ENCODE results near the gene BACH2. TPM values are rescaled to one million over a fixed set of nuclear protein-coding genes. Genes with fewer than 3 reads are reported as not detected.
"Not testable (repeated sequence)": the region's sequence is repeated elsewhere in the genome, so short reads cannot be mapped to it uniquely, and the experiment has no call there.

BACH2 gene
- total RNA-seq, 8 experiments from 2014 or later, result 0.25 to 34.3 (median 19.4) TPM

DNA sequence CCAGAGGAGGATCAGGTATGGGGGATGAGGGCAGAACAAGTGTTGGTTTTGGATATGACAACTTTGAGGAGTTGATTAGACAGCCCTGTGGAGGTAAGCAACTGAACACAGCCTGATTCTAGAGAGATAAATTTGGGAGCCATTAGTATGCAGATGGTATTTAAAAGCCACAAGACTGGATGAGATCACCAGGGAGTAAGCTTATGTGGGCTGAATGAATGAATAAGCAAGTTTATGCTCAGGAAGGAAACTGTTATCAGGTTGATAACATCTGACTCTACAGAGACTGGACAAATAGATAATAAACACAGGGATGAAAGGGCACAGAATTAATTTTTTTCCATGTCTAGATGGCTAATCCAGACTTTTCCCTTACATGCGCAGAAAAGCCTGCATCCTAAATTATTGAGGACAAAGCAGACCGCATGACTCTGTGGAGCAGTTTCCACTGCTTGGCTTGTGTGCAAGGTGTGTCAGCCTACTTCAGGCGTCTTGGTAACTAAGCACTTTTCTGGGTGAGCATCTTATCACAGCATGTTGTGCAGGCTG lies 251.7 kb downstream of the BACH2 start:
- peak; percentile 66 to 99 (median 84) for ATAC-seq (replicated peaks in 6 of 8)
- WGBS, 10 experiments, result 20 to 100% (median 50%) methylated on average over 1 to 3 of the region's 3 CpGs; no CpG with 5 or more reads in 1 of the 10 experiments
- Histone ChIP-seq H3K4me3 (no peak overlapping the region), H3K27ac (no peak overlapping the region), H3K4me1 (replicated peaks in 1 of 2) (peaks cover 3 to 5% of the 10 kb centered on the region in 2 donors)
- in situ Hi-C loops (cut with MboI; ENCODE audit: low pct_unique_long_range_greater_than_20kb in 2 of 9, low sequenced_read_pairs in 9 of 9, unreplicated experiment in 9 of 9), result no loop called here

DNA sequence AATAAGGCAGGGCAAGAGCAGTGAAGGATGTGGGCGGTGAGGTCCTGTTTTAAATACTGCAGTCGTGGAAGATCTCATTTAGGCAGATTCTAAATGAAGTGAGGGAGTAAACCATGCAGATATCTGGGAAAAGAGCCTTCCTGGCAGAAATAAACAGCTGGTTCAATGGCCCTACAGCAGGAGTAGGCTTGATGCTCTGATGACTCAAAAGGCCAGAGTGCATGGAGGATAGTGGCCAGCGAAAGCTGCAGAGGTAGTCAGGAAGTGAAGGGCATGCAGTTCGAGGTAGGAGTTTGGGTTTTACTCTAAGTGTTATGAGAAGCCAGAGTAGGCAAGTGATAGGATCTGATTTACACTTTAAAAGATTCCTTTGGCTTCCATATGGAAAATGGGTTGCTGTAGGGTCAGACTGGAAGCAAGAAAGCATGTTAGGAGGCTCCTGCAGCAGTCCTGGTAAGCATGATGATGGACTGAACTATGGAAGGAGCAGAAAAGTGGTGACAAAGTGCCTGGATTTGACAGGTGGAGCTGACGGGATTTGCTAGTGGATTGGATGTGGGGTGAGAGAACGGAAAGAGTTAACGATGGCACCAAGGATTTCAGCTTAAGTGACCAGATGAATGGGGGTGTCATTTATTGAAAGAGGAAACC lies 252.3 kb downstream of the BACH2 start:
- peak in 2 of 8 experiments; percentile 15 to 39 for ATAC-seq (replicated peaks in 6 of 8)

GRCh38 chr6:90040931-90041330 lies 255.7 kb downstream of the BACH2 start:
- ATAC-seq (replicated peaks in 6 of 8), result no peak
- H3K4me1 ChIP-seq (replicated peaks in 1 of 2), result peaks cover 3 to 5% of the 10 kb centered on the region in 2 donors
- H3K4me3 ChIP-seq, result no peak overlapping the region
- WGBS, 10 experiments, result 54 to 100% (median 83%) methylated on average over 1 to 4 of the region's 4 CpGs
- in situ Hi-C loops (cut with MboI; ENCODE audit: low pct_unique_long_range_greater_than_20kb in 2 of 9, low sequenced_read_pairs in 9 of 9, unreplicated experiment in 9 of 9), result no loop called here
- H3K27ac ChIP-seq, result no peak overlapping the region

More for the DNA sequence above, 252.3 kb downstream of the BACH2 start:
- H3K4me3 ChIP-seq, result no peak overlapping the region
- no peak overlapping the region for H3K27ac ChIP-seq
- 45 to 97% (median 65%) methylated on average over 1 to 6 of the region's 7 CpGs for WGBS, 10 experiments
- H3K4me1 ChIP-seq (replicated peaks in 1 of 2), result peaks cover 3 to 5% of the 10 kb centered on the region in 2 donors
- in situ Hi-C loops (cut with MboI; ENCODE audit: low pct_unique_long_range_greater_than_20kb in 2 of 9, low sequenced_read_pairs in 9 of 9, unreplicated experiment in 9 of 9), result no loop called here

- 3 to 100% (median 92%) methylated on average over 2 of the region's 2 CpGs for WGBS, 10 experiments
- ATAC-seq (replicated peaks in 6 of 8), result no peak
- no peak overlapping the region for H3K27ac ChIP-seq
- H3K4me3 ChIP-seq, result no peak overlapping the region
- H3K4me1 ChIP-seq (replicated peaks in 1 of 2), result peaks cover under 1 to 7% of the 10 kb centered on the region in 2 donors
- in situ Hi-C loops (cut with MboI; ENCODE audit: low pct_unique_long_range_greater_than_20kb in 2 of 9, low sequenced_read_pairs in 9 of 9, unreplicated experiment in 9 of 9), result no loop called here
Observed at GRCh38 chr6:90039911-90040310, 256.7 kb downstream of the BACH2 start.

- WGBS, 10 experiments, result 61 to 100% (median 93%) methylated on average over 2 to 15 of the region's 18 CpGs
- no peak for ATAC-seq (replicated peaks in 6 of 8)
- peaks cover 5 to 6% of the 10 kb centered on the region in 2 donors for H3K4me1 ChIP-seq (replicated peaks in 1 of 2)
- H3K4me3 ChIP-seq, result no peak overlapping the region
- H3K27ac ChIP-seq, result no peak overlapping the region
- in situ Hi-C loops (cut with MboI; ENCODE audit: low pct_unique_long_range_greater_than_20kb in 2 of 9, low sequenced_read_pairs in 9 of 9, unreplicated experiment in 9 of 9), result no loop called here
Observed at GRCh38 chr6:90038961-90039653, 257.5 kb downstream of the BACH2 start.

DNA sequence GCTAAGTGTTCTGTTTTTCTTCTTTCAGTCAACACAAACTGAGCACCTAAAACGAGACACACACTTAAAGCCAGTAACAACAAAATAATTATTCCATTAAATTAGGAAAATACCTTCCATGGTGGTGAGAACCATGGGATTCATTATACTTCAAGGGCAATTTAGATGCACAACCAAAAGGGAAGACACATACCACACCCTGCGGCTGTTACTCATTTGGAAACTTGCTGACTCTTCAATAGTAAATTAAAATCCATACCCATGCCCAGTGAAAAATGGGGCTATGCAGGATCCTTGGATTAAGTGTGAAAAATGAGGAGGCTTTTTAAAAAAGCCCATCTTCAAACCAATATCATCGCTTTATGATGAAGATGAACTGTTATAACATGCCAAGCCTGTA lies 259.7 kb downstream of the BACH2 start:
- WGBS, 10 experiments, result 13 to 100% (median 66%) methylated on average over 1 to 3 of the region's 3 CpGs
- ATAC-seq (replicated peaks in 6 of 8), result peak in 2 of 8 experiments; percentile 54 to 57
- Histone ChIP-seq H3K4me1 (replicated peaks in 1 of 2) (peaks cover 12 to 14% of the 10 kb centered on the region in 2 donors), H3K4me3 (no peak overlapping the region), H3K27ac (no peak overlapping the region)
- in situ Hi-C loops (cut with MboI; ENCODE audit: low pct_unique_long_range_greater_than_20kb in 2 of 9, low sequenced_read_pairs in 9 of 9, unreplicated experiment in 9 of 9), result no loop called here

DNA sequence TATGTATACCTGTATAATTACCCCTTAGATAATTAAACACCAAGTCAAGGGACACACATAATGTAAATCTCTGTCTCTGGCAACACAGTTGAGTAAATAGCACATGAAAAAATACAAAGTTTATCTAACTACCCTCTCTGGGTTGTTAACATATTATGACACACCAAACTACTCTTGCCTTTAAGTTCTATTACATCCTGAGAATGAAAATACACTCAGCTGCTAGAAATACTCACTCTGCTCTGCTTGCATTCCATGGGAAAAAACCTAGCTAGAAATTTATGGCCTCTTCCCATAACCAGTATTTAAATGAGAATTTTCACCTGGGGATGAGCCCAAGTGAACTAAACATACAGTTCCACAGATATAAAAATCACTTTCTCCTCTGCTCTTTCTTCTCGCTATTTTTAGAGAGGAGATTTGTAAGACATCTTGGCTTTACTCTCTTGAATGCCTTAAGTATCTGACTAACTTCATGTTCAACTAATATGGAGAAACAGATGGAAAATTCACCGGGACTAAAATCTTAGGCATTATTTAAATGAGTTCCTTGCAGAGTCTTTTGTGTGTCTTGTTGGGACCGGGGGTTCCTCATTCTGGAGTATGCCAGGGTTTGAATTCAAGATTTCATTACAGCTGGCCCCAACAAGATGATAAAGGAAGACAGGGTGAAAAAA lies 261.5 kb downstream of the BACH2 start:
- peaks cover 12 to 14% of the 10 kb centered on the region in 2 donors for H3K4me1 ChIP-seq (replicated peaks in 1 of 2)
- no peak for ATAC-seq (replicated peaks in 6 of 8)
- no peak overlapping the region for H3K27ac ChIP-seq
- in situ Hi-C loops (cut with MboI; ENCODE audit: low pct_unique_long_range_greater_than_20kb in 2 of 9, low sequenced_read_pairs in 9 of 9, unreplicated experiment in 9 of 9), result no loop called here
- H3K4me3 ChIP-seq, result no peak overlapping the region
- WGBS, 10 experiments, result 0 to 92% (median 61%) methylated on average over 1 to 3 of the region's 3 CpGs; no CpG with 5 or more reads in 3 of the 10 experiments

DNA sequence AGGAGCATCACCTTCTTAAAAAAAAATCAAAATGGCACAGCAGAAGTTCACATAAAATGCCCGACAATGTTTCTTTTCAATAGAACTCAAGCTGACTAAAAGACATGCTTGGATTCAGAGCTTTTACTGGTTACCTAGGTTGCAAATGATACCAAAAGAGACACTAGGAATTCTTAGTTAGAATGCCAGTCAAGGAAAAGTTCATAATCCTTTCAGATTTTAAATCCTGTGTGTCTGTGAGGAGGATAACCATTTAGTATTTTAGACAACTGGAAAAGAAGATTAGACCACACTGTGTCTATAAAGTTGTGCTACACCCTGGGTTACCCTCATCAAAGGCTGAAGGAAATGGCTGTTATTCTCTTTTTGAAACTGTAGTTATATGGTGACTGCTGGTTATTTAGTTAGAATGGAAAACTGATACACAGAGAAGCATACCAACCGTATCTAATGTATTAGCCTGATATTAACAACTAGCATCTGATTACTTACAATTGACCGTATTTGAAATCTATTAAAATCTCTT lies 262.8 kb downstream of the BACH2 start:
- WGBS, 10 experiments, result 17 to 100% (median 66%) methylated on average over 1 to 3 of the region's 3 CpGs
- peak in 3 of 8 experiments; percentile 24 to 78 (median 39) for ATAC-seq (replicated peaks in 6 of 8)
- Histone ChIP-seq H3K4me1 (replicated peaks in 1 of 2) (peaks cover 20 to 24% of the 10 kb centered on the region in 2 donors), H3K4me3 (no peak overlapping the region), H3K27ac (no peak overlapping the region)
- in situ Hi-C loops (cut with MboI; ENCODE audit: low pct_unique_long_range_greater_than_20kb in 2 of 9, low sequenced_read_pairs in 9 of 9, unreplicated experiment in 9 of 9), result no loop called here

- ATAC-seq (replicated peaks in 6 of 8); in situ Hi-C loops (cut with MboI; ENCODE audit: low pct_unique_long_range_greater_than_20kb in 2 of 9, low sequenced_read_pairs in 9 of 9, unreplicated experiment in 9 of 9); H3K27ac ChIP-seq; H3K4me3 ChIP-seq: not testable (repeated sequence)
- WGBS, 10 experiments, result 100% methylated on average over 1 of the region's 5 CpGs; no CpG with 5 or more reads in 9 of the 10 experiments
- peaks cover 26 to 34% of the 10 kb centered on the region in 2 donors for H3K4me1 ChIP-seq (replicated peaks in 1 of 2)
Observed at GRCh38 chr6:90032489-90033212, 264.0 kb downstream of the BACH2 start.

DNA sequence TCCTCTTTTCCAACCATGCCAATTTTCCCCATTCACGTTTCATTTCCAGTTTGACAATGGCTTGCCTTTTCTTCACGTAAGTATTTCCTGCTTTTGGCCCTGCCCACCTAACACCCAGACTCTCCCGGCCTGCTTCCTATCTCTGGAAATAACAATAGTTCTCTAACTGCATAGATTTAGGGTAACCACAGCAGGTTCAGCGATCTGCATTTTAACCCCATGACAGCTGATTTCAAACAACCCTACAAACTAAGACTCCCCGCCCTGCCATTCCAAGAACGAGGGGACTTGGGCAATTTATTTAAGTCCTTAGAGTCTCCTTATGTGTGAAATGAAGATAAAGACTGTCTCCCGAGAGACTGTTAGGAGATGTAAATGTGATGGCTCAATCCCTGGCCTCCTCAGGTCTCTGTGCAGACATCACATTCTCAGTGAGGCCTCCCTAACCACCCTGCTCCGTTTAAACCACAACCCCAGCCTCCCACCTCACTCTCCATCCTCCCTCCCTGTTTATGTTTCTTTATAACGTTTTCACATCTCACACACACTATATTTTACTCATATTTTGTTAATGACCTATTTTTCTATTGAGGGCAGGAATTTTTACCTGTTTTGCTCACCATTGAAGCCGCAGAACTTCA lies 267.5 kb downstream of the BACH2 start:
- in situ Hi-C loops (cut with MboI; ENCODE audit: low pct_unique_long_range_greater_than_20kb in 2 of 9, low sequenced_read_pairs in 9 of 9, unreplicated experiment in 9 of 9), result no loop called here
- ATAC-seq (replicated peaks in 6 of 8), result no peak
- peaks cover 45 to 62% of the 10 kb centered on the region in 2 donors for H3K4me1 ChIP-seq (replicated peaks in 1 of 2)
- H3K4me3 ChIP-seq, result no peak overlapping the region
- WGBS, 10 experiments, result 52 to 80% (median 62%) methylated on average over 3 to 10 of the region's 10 CpGs
- H3K27ac ChIP-seq, result no peak overlapping the region

DNA sequence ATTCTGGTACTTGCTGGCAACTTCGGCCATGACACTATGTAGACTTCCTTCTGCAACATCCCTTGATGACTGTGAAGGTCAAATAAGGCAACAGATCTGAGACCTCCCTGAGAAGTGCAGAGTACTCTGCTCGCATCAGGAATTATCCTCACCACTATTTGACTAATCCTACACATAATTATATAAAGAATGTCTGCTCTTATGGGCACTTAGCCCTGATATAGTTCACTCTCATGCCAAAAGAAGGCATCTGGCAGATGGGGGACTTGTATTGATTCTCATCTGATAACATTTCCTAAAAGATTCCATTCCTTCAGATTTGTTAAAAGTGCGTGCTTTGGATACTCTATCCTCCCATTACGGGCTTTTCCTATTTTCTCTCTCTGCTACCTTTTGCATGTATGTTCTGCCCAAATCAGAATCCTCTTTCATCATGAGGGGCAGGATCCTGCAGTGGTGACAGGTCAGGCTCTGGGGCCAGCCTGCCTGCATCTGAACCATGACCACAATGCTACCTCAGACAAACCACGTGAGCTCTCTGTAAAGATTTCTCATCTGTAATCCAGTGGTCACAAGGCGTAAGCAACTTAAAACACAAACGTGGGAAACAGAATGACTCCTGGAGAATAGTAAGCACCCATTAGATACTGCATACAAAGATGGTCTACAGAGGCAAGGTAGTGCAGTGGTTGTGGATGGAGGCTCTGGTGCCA lies 268.4 kb downstream of the BACH2 start:
- Histone ChIP-seq H3K4me3 (no peak overlapping the region), H3K4me1 (replicated peaks in 1 of 2) (peaks cover 39 to 64% of the 10 kb centered on the region in 2 donors), H3K27ac (no peak overlapping the region)
- 75 to 100% (median 92%) methylated on average over 1 to 7 of the region's 7 CpGs; no CpG with 5 or more reads in 1 of the 10 experiments for WGBS, 10 experiments
- in situ Hi-C loops (cut with MboI; ENCODE audit: low pct_unique_long_range_greater_than_20kb in 2 of 9, low sequenced_read_pairs in 9 of 9, unreplicated experiment in 9 of 9), result no loop called here
- ATAC-seq (replicated peaks in 6 of 8), result no peak

Measured in motor neuron (in vitro differentiated cells).